Keratinocyte (primary cell): Measurements from ENCODE around the gene ZFAND5. TPM values are rescaled to one million over a fixed set of nuclear protein-coding genes. Genes with fewer than 3 reads are reported as not detected.

ENCODE experiments used
- DNase-seq: peaks from one replicate; pipeline ENCODE4 v3.0.0-alpha.2; 2011; ENCODE audit warnings: low read depth, missing footprints, low spot score
- FAIRE-seq: peaks from 2 replicates; lab custom pipeline; 2011; peaks lifted over from hg19 to GRCh38; lab: Jason Lieb, UNC
- H2AFZ ChIP-seq: 2 replicates; pipeline ENCODE4 v1.6.0; 2012; ENCODE audit warnings: low read length, control low read depth, inconsistent platforms; ENCODE audit not compliant: control insufficient read depth
- H3K27ac ChIP-seq: 2 replicates; pipeline ENCODE4 v1.5.1; 2011; ENCODE audit warnings: low read length; ENCODE audit not compliant: control insufficient read depth, insufficient read depth
- H3K27me3 ChIP-seq: 3 replicates; pipeline ENCODE4 v1.6.0; 2011; ENCODE audit warnings: low read length; ENCODE audit not compliant: control insufficient read depth, insufficient read depth; ENCODE audit errors: extremely low read depth
- H3K36me3 ChIP-seq, 2 experiments: 2 replicates in 1 of 2; 3 replicates in 1 of 2; pipeline ENCODE4 v1.5.1; 2011; ENCODE audit warnings: low read length in 2 of 2, mild to moderate bottlenecking in 1 of 2; ENCODE audit not compliant: control insufficient read depth in 2 of 2, insufficient read depth in 2 of 2; ENCODE audit errors: extremely low read depth in 1 of 2
- H3K4me1 ChIP-seq: 3 replicates; pipeline ENCODE4 v1.5.1; 2011; ENCODE audit warnings: low read length; ENCODE audit not compliant: control insufficient read depth, insufficient read depth; ENCODE audit errors: extremely low read depth
- H3K4me2 ChIP-seq: 3 replicates; pipeline ENCODE4 v1.6.0; 2011; ENCODE audit warnings: low read depth, low read length; ENCODE audit not compliant: control insufficient read depth, insufficient read depth; ENCODE audit errors: extremely low read depth
- H3K4me3 ChIP-seq, 3 experiments: fragments of 200-600 bp in 1 of 3; sonication (generic) in 1 of 3; 2 replicates in 2 of 3; 3 replicates in 1 of 3; pipeline ENCODE4 v1.5.1; 2011 to 2016; ENCODE audit warnings: low read length in 3 of 3, mild to moderate bottlenecking in 3 of 3, control low read depth in 2 of 3, inconsistent platforms in 1 of 3, low read depth in 1 of 3, mixed read lengths in 1 of 3, mixed run types in 1 of 3, moderate library complexity in 1 of 3; ENCODE audit not compliant: control insufficient read depth in 2 of 3, insufficient read depth in 2 of 3; ENCODE audit errors: extremely low read depth in 1 of 3
- H3K79me2 ChIP-seq: 2 replicates; pipeline ENCODE4 v1.6.0; 2012; ENCODE audit warnings: low read length; ENCODE audit not compliant: control insufficient read depth, insufficient read depth
- H3K9ac ChIP-seq: 3 replicates; pipeline ENCODE4 v1.6.0; 2011; ENCODE audit warnings: low read length; ENCODE audit not compliant: control insufficient read depth, insufficient read depth; ENCODE audit errors: extremely low read depth
- H3K9me1 ChIP-seq: 3 replicates; pipeline ENCODE4 v1.6.0; 2011; ENCODE audit warnings: low read length; ENCODE audit not compliant: control insufficient read depth, insufficient read depth; ENCODE audit errors: extremely low read depth
- H3K9me3 ChIP-seq: 2 replicates; pipeline ENCODE4 v1.5.1; 2012; ENCODE audit warnings: low read depth, low read length; ENCODE audit not compliant: control insufficient read depth
- H4K20me1 ChIP-seq: 3 replicates; pipeline ENCODE4 v1.6.0; 2011; ENCODE audit warnings: low read length; ENCODE audit not compliant: control insufficient read depth, insufficient read depth; ENCODE audit errors: extremely low read depth
- EZH2 ChIP-seq: IDR thresholded peaks from one replicate; pipeline ENCODE4 v1.6.1; 2012; ENCODE audit warnings: inconsistent platforms, mild to moderate bottlenecking, low read length, moderate library complexity
- dilution Hi-C: fragments of 300-500 bp; cut with MboI; formaldehyde crosslinking; loops from one replicate; pipeline ENCODE4 v1.7.0; 2020; ENCODE audit warnings: low sequenced_read_pairs; ENCODE audit not compliant: extremely low pct_ligation_motif_present
- polyA minus RNA-seq, 3 experiments: library from RNA; depleted of rRNA, polyadenylated mRNA; stranded (reverse); fragments of >200 nt; gene quantifications; 1 replicate in 1 of 3; 2 replicates in 1 of 3; 3 replicates in 1 of 3; pipeline ENCODE4 v1.2.3, GENCODE V29; 2011
- polyA plus RNA-seq, 5 experiments: library from polyadenylated mRNA; depleted of rRNA in 3 of 5; stranded (reverse) in 3 of 5; stranded (forward) in 1 of 5; unstranded in 1 of 5; fragments of >200 nt; gene quantifications; 1 replicate in 1 of 5; 2 replicates in 3 of 5; 3 replicates in 1 of 5; pipeline versions ENCODE4 v1.2.1 to v1.2.3, GENCODE V29; 2011 to 2012; ENCODE audit warnings: missing spikeins in 2 of 5, low read depth in 1 of 5, low replicate concordance in 1 of 5
- TF ChIP-seq, protein P1 (sequence below), 3 experiments: IDR thresholded peaks in 1 of 3; conservative IDR thresholded peaks in 1 of 3; optimal IDR thresholded peaks in 1 of 3; 2 replicates in 2 of 3; 3 replicates in 1 of 3; pipeline versions ENCODE3 to v1.5.1; 2011; ENCODE audit warnings: low read length in 3 of 3, mild to moderate bottlenecking in 3 of 3, moderate library complexity in 2 of 3, control low read depth in 1 of 3, inconsistent platforms in 1 of 3; ENCODE audit not compliant: insufficient read depth in 2 of 3; ENCODE audit errors: extremely low read depth in 1 of 3

The ZFAND5 gene
- polyA plus RNA-seq: 39.2 to 67.9 TPM (median 67.3 TPM) in 3 replicates
- 244 TPM for polyA plus RNA-seq (2011; ENCODE audit: low read depth)
- polyA plus RNA-seq (2011; cell fraction: cytosol; rRNA removed): 30.5 and 64.9 TPM in 2 replicates
- polyA plus RNA-seq (2011; cell fraction: nucleus; rRNA removed): 93.2 and 112 TPM in 2 replicates
- 63.6 and 146 TPM in 2 replicates for polyA plus RNA-seq (2012; ENCODE audit: low replicate concordance)
- 11.9 to 48.9 TPM (median 30.8 TPM) in 3 replicates for polyA minus RNA-seq
- polyA minus RNA-seq (2011; cell fraction: cytosol; rRNA and poly(A)+ RNA removed): 42.0 TPM
- 80.9 and 119 TPM in 2 replicates for polyA minus RNA-seq (2011; cell fraction: nucleus; rRNA and poly(A)+ RNA removed)

- no peaks in the 10 kb centered on the region for H3K9me1 ChIP-seq
- peak within 1 kb of the TSS; percentile 99 for H3K4me2 ChIP-seq
- no peaks in the 10 kb centered on the region for H3K27me3 ChIP-seq
- dilution Hi-C loops: loop anchor here (25.0 kb wide), 1 partner anchor 222 kb away; no protein-coding TSS in a partner anchor
- peak; percentile 79 for FAIRE-seq
- TF ChIP-seq, protein P1, sequence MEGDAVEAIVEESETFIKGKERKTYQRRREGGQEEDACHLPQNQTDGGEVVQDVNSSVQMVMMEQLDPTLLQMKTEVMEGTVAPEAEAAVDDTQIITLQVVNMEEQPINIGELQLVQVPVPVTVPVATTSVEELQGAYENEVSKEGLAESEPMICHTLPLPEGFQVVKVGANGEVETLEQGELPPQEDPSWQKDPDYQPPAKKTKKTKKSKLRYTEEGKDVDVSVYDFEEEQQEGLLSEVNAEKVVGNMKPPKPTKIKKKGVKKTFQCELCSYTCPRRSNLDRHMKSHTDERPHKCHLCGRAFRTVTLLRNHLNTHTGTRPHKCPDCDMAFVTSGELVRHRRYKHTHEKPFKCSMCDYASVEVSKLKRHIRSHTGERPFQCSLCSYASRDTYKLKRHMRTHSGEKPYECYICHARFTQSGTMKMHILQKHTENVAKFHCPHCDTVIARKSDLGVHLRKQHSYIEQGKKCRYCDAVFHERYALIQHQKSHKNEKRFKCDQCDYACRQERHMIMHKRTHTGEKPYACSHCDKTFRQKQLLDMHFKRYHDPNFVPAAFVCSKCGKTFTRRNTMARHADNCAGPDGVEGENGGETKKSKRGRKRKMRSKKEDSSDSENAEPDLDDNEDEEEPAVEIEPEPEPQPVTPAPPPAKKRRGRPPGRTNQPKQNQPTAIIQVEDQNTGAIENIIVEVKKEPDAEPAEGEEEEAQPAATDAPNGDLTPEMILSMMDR (optimal IDR thresholded peaks at IDR 0.05 in 1 of 3, IDR thresholded peaks at IDR 0.05 in 1 of 3, conservative IDR thresholded peaks at IDR 0.05 in 1 of 3; ENCODE audit: extremely low read depth in 1 of 3, insufficient read depth in 2 of 3, low read length in 3 of 3): peak in 2 of 3 experiments; percentile 3 to 23
- no peak for TF ChIP-seq EZH2
- peaks cover 27% of the 10 kb centered on the region for H3K4me1 ChIP-seq
- peaks cover 20% of the 10 kb centered on the region for H4K20me1 ChIP-seq
- peaks cover 4 to 12% of the 10 kb centered on the region in 2 experiments for H3K36me3 ChIP-seq
- peak within 1 kb of the TSS; percentile 88 for H2AFZ ChIP-seq
- H3K27ac ChIP-seq: peak within 1 kb of the TSS; percentile 96
- H3K79me2 ChIP-seq: peaks cover 50% of the 10 kb centered on the region
- peak within 1 kb of the TSS; percentile 73 to 91 (median 86) for H3K4me3 ChIP-seq
- H3K9ac ChIP-seq: peak within 1 kb of the TSS; percentile 89
- no peaks in the 10 kb centered on the region for H3K9me3 ChIP-seq
- DNase-seq: no peak
These were observed at the start of gene ZFAND5 for GRCh38 chr9:72364679-72365524. ZFAND5 (minus strand) TSS chr9:72365208; CDS start chr9:72360778, 4,430 bp downstream.

DNA sequence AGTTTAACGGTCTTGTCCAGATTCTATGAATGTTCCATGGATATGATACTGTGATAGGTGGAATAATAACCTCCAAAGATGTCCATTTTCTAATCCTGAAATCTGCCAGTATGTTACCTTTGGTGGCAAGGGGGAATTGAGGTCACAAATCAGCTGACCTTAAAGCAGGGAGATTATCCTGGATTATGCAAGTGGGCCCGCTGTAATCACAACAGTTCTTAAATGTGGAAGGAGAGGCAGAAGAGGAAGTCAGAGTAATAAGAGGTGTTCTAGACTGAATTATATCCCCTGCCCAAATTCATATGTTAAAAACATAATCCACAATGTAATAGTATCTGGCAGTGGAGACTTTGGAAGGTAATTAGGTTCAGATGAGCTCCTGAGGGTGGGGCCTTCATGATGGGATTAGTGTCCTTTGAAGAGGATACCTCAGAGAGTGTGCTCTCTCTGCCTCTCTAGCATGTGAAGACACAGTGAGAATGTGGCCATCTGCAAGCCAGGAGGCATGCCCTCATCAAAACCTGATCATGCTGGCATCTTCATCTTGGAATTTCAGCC lies 47.6 kb upstream of the ZFAND5 start:
- Histone ChIP-seq H3K4me2 (no peak overlapping the region), H3K27ac (no peak overlapping the region), H3K4me1 (no peaks in the 10 kb centered on the region), H3K79me2 (no peaks in the 10 kb centered on the region), H4K20me1 (no peaks in the 10 kb centered on the region), H2AFZ (no peak overlapping the region), H3K9ac (no peak overlapping the region), H3K36me3 (no peaks in the 10 kb centered on the region), H3K9me3 (no peaks in the 10 kb centered on the region), H3K9me1 (no peaks in the 10 kb centered on the region), H3K27me3 (no peaks in the 10 kb centered on the region), H3K4me3 (no peak overlapping the region)
- FAIRE-seq: no peak
- TF ChIP-seq, protein P1 (optimal IDR thresholded peaks at IDR 0.05 in 1 of 3, IDR thresholded peaks at IDR 0.05 in 1 of 3, conservative IDR thresholded peaks at IDR 0.05 in 1 of 3; ENCODE audit: extremely low read depth in 1 of 3, insufficient read depth in 2 of 3, low read length in 3 of 3): no peak
- TF ChIP-seq EZH2: no peak
- dilution Hi-C loops: no loop called here
- no peak for DNase-seq
